GM19438 (cell line): Measurements from ENCODE around the gene MBD5.
"Not testable (repeated sequence)": the region's sequence is repeated elsewhere in the genome, so short reads cannot be mapped to it uniquely, and the experiment has no call there.

Source experiments
- ATAC-seq: cut with Tn5 transposase; IDR thresholded peaks from one replicate; pipeline ENCODE4 v1.9.1; 2021; ENCODE audit warnings: low read depth; ENCODE audit not compliant: unreplicated experiment

The MBD5 gene

GRCh38 chr2:148534416-148535204 lies 513.7 kb downstream of the MBD5 start:
- no peak for ATAC-seq

GRCh38 chr2:148538375-148538774 lies 517.5 kb downstream of the MBD5 start:
- ATAC-seq, result no peak

GRCh38 chr2:148540022-148540421 lies 519.1 kb downstream of the MBD5 start:
- ATAC-seq, result peak; percentile 65

- no peak for ATAC-seq
These were observed 520.9 kb downstream of the MBD5 start for GRCh38 chr2:148541792-148542191.

- ATAC-seq, result no peak
These were observed 521.7 kb downstream of the MBD5 start for GRCh38 chr2:148542614-148543013.

GRCh38 chr2:148543088-148543540 lies 522.2 kb downstream of the MBD5 start:
- ATAC-seq, result not testable (repeated sequence)

- ATAC-seq, result no peak
These were observed 524.7 kb downstream of the MBD5 start for GRCh38 chr2:148545390-148546256.

- no peak for ATAC-seq
These were observed 525.4 kb downstream of the MBD5 start for GRCh38 chr2:148546270-148546669.

- no peak for ATAC-seq
These were observed 528.0 kb downstream of the MBD5 start for GRCh38 chr2:148548716-148549400.

- ATAC-seq, result peak; percentile 52
These were observed 531.9 kb downstream of the MBD5 start for GRCh38 chr2:148552675-148553331.

GRCh38 chr2:148553332-148553887 lies 532.5 kb downstream of the MBD5 start:
- no peak for ATAC-seq

GRCh38 chr2:148554459-148555247 lies 533.8 kb downstream of the MBD5 start:
- ATAC-seq, result no peak

- ATAC-seq, result no peak
These were observed 534.9 kb downstream of the MBD5 start for GRCh38 chr2:148555622-148556294.

- peak; percentile 78 for ATAC-seq
These were observed 537.0 kb downstream of the MBD5 start for GRCh38 chr2:148557844-148558436.

GRCh38 chr2:148560496-148560895 lies 539.6 kb downstream of the MBD5 start:
- ATAC-seq, result no peak

- no peak for ATAC-seq
These were observed 540.5 kb downstream of the MBD5 start for GRCh38 chr2:148561389-148561788.

- ATAC-seq, result no peak
These were observed 544.5 kb downstream of the MBD5 start for GRCh38 chr2:148565272-148565894.
